ENCODE results near the gene PAX5. TPM values are rescaled to one million over a fixed set of nuclear protein-coding genes. Genes with fewer than 3 reads are reported as not detected.

Gene PAX5
- polyA plus RNA-seq, 1 donor from 2014 or later = not detected

DNA sequence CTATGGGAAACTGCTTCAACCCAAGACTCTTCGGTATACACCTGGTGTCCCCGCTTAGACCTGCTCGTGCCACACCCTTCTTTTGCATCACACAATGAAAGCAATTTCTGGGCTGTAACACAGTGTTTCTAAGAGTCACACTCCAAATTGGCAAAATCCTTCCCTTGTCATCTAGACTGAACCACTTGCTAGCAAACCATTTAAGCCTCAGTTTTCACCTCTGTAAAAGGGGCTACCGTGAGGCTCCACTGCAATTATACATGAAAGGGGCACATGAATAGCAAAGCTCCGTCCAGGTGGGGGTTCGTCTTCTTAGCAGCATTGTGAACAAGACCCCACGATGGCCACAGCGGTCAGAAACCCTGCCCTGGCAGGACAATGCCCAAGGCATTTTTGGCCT is 166.8 kb downstream of the PAX5 start:
- no peaks in the 10 kb centered on the region for H3F3A ChIP-seq (ENCODE audit: insufficient read depth, low read length, poor library complexity, severe bottlenecking)
- H4K20me1 ChIP-seq (ENCODE audit: insufficient read depth) = no peaks in the 10 kb centered on the region
- H3K27ac ChIP-seq (ENCODE audit: low read length) = no peak overlapping the region
- no peaks in the 10 kb centered on the region for H3K27me3 ChIP-seq (ENCODE audit: insufficient read depth, low read depth, low read length)
- H3K79me2 ChIP-seq (replicated peaks; ENCODE audit: insufficient read depth, low read length) = no peaks in the 10 kb centered on the region
- no peaks in the 10 kb centered on the region for H3K36me3 ChIP-seq (ENCODE audit: insufficient read depth, low read length)
- no peak overlapping the region for H3K4me3 ChIP-seq (ENCODE audit: low read length)
- no peak overlapping the region for H2AFZ ChIP-seq (ENCODE audit: low read depth, low read length)
- no peaks in the 10 kb centered on the region for H3K9me2 ChIP-seq (ENCODE audit: insufficient read depth, low read length)
- no peaks in the 10 kb centered on the region for H3K9me3 ChIP-seq (ENCODE audit: low read length)
- TF ChIP-seq RAD21 (conservative IDR thresholded peaks at IDR 0.05) (no peak), POLR2AphosphoS5 (IDR thresholded peaks at IDR 0.05) (no peak), EZH2 (IDR thresholded peaks at IDR 0.05; ENCODE audit: borderline replicate concordance, insufficient read depth, low read length, poor library complexity, severe bottlenecking) (no peak), MXI1 (conservative IDR thresholded peaks at IDR 0.05; ENCODE audit: poor library complexity, severe bottlenecking) (no peak), SMC3 (conservative IDR thresholded peaks at IDR 0.05; ENCODE audit: poor library complexity) (no peak), EP300 (conservative IDR thresholded peaks at IDR 0.05; ENCODE audit: poor library complexity, severe bottlenecking) (no peak), TAF1 (IDR thresholded peaks at IDR 0.05; ENCODE audit: low read depth) (no peak), CTCF (IDR thresholded peaks at IDR 0.05; ENCODE audit: poor library complexity, severe bottlenecking) (no peak)
- TF ChIP-seq, protein P1, sequence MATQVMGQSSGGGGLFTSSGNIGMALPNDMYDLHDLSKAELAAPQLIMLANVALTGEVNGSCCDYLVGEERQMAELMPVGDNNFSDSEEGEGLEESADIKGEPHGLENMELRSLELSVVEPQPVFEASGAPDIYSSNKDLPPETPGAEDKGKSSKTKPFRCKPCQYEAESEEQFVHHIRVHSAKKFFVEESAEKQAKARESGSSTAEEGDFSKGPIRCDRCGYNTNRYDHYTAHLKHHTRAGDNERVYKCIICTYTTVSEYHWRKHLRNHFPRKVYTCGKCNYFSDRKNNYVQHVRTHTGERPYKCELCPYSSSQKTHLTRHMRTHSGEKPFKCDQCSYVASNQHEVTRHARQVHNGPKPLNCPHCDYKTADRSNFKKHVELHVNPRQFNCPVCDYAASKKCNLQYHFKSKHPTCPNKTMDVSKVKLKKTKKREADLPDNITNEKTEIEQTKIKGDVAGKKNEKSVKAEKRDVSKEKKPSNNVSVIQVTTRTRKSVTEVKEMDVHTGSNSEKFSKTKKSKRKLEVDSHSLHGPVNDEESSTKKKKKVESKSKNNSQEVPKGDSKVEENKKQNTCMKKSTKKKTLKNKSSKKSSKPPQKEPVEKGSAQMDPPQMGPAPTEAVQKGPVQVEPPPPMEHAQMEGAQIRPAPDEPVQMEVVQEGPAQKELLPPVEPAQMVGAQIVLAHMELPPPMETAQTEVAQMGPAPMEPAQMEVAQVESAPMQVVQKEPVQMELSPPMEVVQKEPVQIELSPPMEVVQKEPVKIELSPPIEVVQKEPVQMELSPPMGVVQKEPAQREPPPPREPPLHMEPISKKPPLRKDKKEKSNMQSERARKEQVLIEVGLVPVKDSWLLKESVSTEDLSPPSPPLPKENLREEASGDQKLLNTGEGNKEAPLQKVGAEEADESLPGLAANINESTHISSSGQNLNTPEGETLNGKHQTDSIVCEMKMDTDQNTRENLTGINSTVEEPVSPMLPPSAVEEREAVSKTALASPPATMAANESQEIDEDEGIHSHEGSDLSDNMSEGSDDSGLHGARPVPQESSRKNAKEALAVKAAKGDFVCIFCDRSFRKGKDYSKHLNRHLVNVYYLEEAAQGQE (IDR thresholded peaks at IDR 0.05; ENCODE audit: borderline replicate concordance) = no peak
- no peak overlapping the region for H3K9ac ChIP-seq (ENCODE audit: low read length)
- H3K4me2 ChIP-seq (ENCODE audit: low read length) = no peak overlapping the region

- Histone ChIP-seq H3K9ac (ENCODE audit: low read length) (no peak overlapping the region), H3K9me3 (ENCODE audit: low read length) (no peaks in the 10 kb centered on the region), H3K36me3 (ENCODE audit: insufficient read depth, low read length) (no peaks in the 10 kb centered on the region), H4K20me1 (ENCODE audit: insufficient read depth) (no peaks in the 10 kb centered on the region), H3K4me3 (ENCODE audit: low read length) (no peak overlapping the region), H3K27me3 (ENCODE audit: insufficient read depth, low read depth, low read length) (no peaks in the 10 kb centered on the region), H3K9me2 (ENCODE audit: insufficient read depth, low read length) (no peaks in the 10 kb centered on the region), H3F3A (ENCODE audit: insufficient read depth, low read length, poor library complexity, severe bottlenecking) (no peaks in the 10 kb centered on the region), H3K27ac (ENCODE audit: low read length) (no peak overlapping the region), H3K4me2 (ENCODE audit: low read length) (no peak overlapping the region), H2AFZ (ENCODE audit: low read depth, low read length) (no peak overlapping the region), H3K79me2 (replicated peaks; ENCODE audit: insufficient read depth, low read length) (no peaks in the 10 kb centered on the region)
- TF ChIP-seq MXI1 (conservative IDR thresholded peaks at IDR 0.05; ENCODE audit: poor library complexity, severe bottlenecking) (no peak), CTCF (IDR thresholded peaks at IDR 0.05; ENCODE audit: poor library complexity, severe bottlenecking) (peak; percentile 29)
Observed at GRCh38 chr9:36866840-36867239, 167.2 kb downstream of the PAX5 start.
